Breast epithelium (tissue), 3 donors: ENCODE results near the gene CABP7.

Source experiments
- CTCF ChIP-seq, 3 donors: fragments of 450-650 bp; IDR thresholded peaks; one replicate each; pipeline ENCODE4 v1.5.1; 2016 to 2017; ENCODE audit warnings: antibody characterized with exemption in 3 of 3, mild to moderate bottlenecking in 3 of 3, moderate library complexity in 3 of 3
- POLR2A ChIP-seq: fragments of 450-650 bp; IDR thresholded peaks from one replicate; pipeline ENCODE4 v1.6.1; 2016; ENCODE audit warnings: antibody characterized with exemption, mild to moderate bottlenecking, moderate library complexity

- TF ChIP-seq CTCF (IDR thresholded peaks at IDR 0.05) (no peak), POLR2A (no peak)
Measured at GRCh38 chr22:29741926-29742325, 22.1 kb downstream of the CABP7 start.
